Activated naive CD8-positive, alpha-beta T cell treated with anti-CD3 and anti-CD28 coated beads for 36 hours (primary cell): ENCODE results near the gene PUM2. TPM values are rescaled to one million over a fixed set of nuclear protein-coding genes. Genes with fewer than 3 reads are reported as not detected.

ENCODE experiments used
- DNase-seq: peaks from one replicate; pipeline ENCODE4 v3.0.0; 2021
- H3K27ac Mint-ChIP-seq: one replicate; pipeline ENCODE4 v1.8.0; 2022; ENCODE audit warnings: mild to moderate bottlenecking, moderate library complexity, mixed read lengths
- H3K27me3 Mint-ChIP-seq: one replicate; pipeline ENCODE4 v1.8.0; 2022; ENCODE audit warnings: mild to moderate bottlenecking, mixed read lengths
- H3K36me3 Mint-ChIP-seq: one replicate; pipeline ENCODE4 v1.8.0; 2021; ENCODE audit warnings: mild to moderate bottlenecking, mixed read lengths
- H3K4me1 Mint-ChIP-seq: one replicate; pipeline ENCODE4 v1.8.0; 2021; ENCODE audit warnings: mixed read lengths
- H3K4me3 Mint-ChIP-seq: one replicate; pipeline ENCODE4 v1.8.0; 2022; ENCODE audit warnings: mild to moderate bottlenecking, moderate library complexity, mixed read lengths
- H3K9me3 Mint-ChIP-seq: one replicate; pipeline ENCODE4 v1.8.0; 2022; ENCODE audit warnings: mixed read lengths
- total RNA-seq, 2 experiments: library from RNA; stranded (reverse); gene quantifications; one replicate each; pipeline ENCODE4 v1.2.3, GENCODE V29; 2021

PUM2 gene
- total RNA-seq, 2 experiments from 2014 or later, result 107 to 108 TPM

GRCh38 chr2:20226152-20226545 lies 124.5 kb downstream of the PUM2 start:
- H3K9me3 Mint-ChIP-seq, result no peaks in the 10 kb centered on the region
- H3K4me1 Mint-ChIP-seq, result peaks cover 4% of the 10 kb centered on the region
- peaks cover 54% of the 10 kb centered on the region for H3K27me3 Mint-ChIP-seq
- peak overlapping the region; percentile 34 for H3K4me3 Mint-ChIP-seq
- no peak for DNase-seq
- no peaks in the 10 kb centered on the region for H3K36me3 Mint-ChIP-seq
- H3K27ac Mint-ChIP-seq, result no peak overlapping the region

GRCh38 chr2:20225294-20226151 lies 125.1 kb downstream of the PUM2 start:
- DNase-seq, result peak; percentile 46
- peak overlapping the region; percentile 42 for H3K4me3 Mint-ChIP-seq
- no peaks in the 10 kb centered on the region for H3K9me3 Mint-ChIP-seq
- no peak overlapping the region for H3K27ac Mint-ChIP-seq
- peaks cover 4% of the 10 kb centered on the region for H3K4me1 Mint-ChIP-seq
- H3K36me3 Mint-ChIP-seq, result no peaks in the 10 kb centered on the region
- H3K27me3 Mint-ChIP-seq, result peaks cover 60% of the 10 kb centered on the region

- Mint-ChIP-seq H3K4me3 (peak within 1 kb of the TSS; percentile 42), H3K4me1 (peaks cover 4% of the 10 kb centered on the region), H3K27me3 (peaks cover 66% of the 10 kb centered on the region), H3K27ac (no peak within 1 kb of the TSS), H3K9me3 (no peaks in the 10 kb centered on the region), H3K36me3 (no peaks in the 10 kb centered on the region)
- peak; percentile 31 for DNase-seq
Observed at GRCh38 chr2:20224716-20225293, 125.8 kb downstream of the PUM2 start, which contains the start of gene SDC1. Gene SDC1 (minus strand): TSS chr2:20225130. CDS start chr2:20224867, 263 bp downstream.

- DNase-seq, result peak; percentile 30
- H3K9me3 Mint-ChIP-seq, result no peaks in the 10 kb centered on the region
Observed at GRCh38 chr2:20224164-20224715, 126.4 kb downstream of the PUM2 start.

GRCh38 chr2:20223407-20224163 lies 127.1 kb downstream of the PUM2 start:
- Mint-ChIP-seq H3K9me3 (no peaks in the 10 kb centered on the region), H3K27ac (no peak overlapping the region), H3K4me1 (peaks cover 4% of the 10 kb centered on the region), H3K27me3 (peaks cover 57% of the 10 kb centered on the region), H3K4me3 (no peak overlapping the region), H3K36me3 (no peaks in the 10 kb centered on the region)
- peak; percentile 23 for DNase-seq

More at GRCh38 chr2:20224164-20224715, 126.4 kb downstream of the PUM2 start:
- Mint-ChIP-seq H3K36me3 (no peaks in the 10 kb centered on the region), H3K4me1 (peaks cover 4% of the 10 kb centered on the region), H3K27me3 (peaks cover 62% of the 10 kb centered on the region), H3K27ac (no peak overlapping the region), H3K4me3 (no peak overlapping the region)

- Mint-ChIP-seq H3K9me3 (no peaks in the 10 kb centered on the region), H3K27ac (no peak overlapping the region), H3K27me3 (peaks cover 60% of the 10 kb centered on the region), H3K4me1 (peaks cover 4% of the 10 kb centered on the region), H3K36me3 (no peaks in the 10 kb centered on the region), H3K4me3 (peak overlapping the region; percentile 19)
- no peak for DNase-seq
Observed at GRCh38 chr2:20222769-20223406, 127.8 kb downstream of the PUM2 start.

GRCh38 chr2:20222014-20222768 lies 128.5 kb downstream of the PUM2 start:
- no peaks in the 10 kb centered on the region for H3K36me3 Mint-ChIP-seq
- no peaks in the 10 kb centered on the region for H3K9me3 Mint-ChIP-seq
- H3K27ac Mint-ChIP-seq, result no peak overlapping the region
- DNase-seq, result no peak
- peaks cover 4% of the 10 kb centered on the region for H3K4me1 Mint-ChIP-seq
- peaks cover 54% of the 10 kb centered on the region for H3K27me3 Mint-ChIP-seq
- no peak overlapping the region for H3K4me3 Mint-ChIP-seq

- no peaks in the 10 kb centered on the region for H3K9me3 Mint-ChIP-seq
- H3K4me3 Mint-ChIP-seq, result no peak overlapping the region
- H3K4me1 Mint-ChIP-seq, result peaks cover 4% of the 10 kb centered on the region
- no peaks in the 10 kb centered on the region for H3K36me3 Mint-ChIP-seq
- no peak for DNase-seq
- H3K27me3 Mint-ChIP-seq, result peaks cover 51% of the 10 kb centered on the region
- no peak overlapping the region for H3K27ac Mint-ChIP-seq
Observed at GRCh38 chr2:20221555-20221973, 129.1 kb downstream of the PUM2 start.

- no peaks in the 10 kb centered on the region for H3K36me3 Mint-ChIP-seq
- no peaks in the 10 kb centered on the region for H3K9me3 Mint-ChIP-seq
- no peak overlapping the region for H3K27ac Mint-ChIP-seq
- no peak for DNase-seq
- H3K4me3 Mint-ChIP-seq, result no peak overlapping the region
- H3K27me3 Mint-ChIP-seq, result peaks cover 45% of the 10 kb centered on the region
- peaks cover 4% of the 10 kb centered on the region for H3K4me1 Mint-ChIP-seq
Observed at GRCh38 chr2:20220806-20221554, 129.7 kb downstream of the PUM2 start.

GRCh38 chr2:20219763-20220380 lies 130.8 kb downstream of the PUM2 start:
- Mint-ChIP-seq H3K9me3 (no peaks in the 10 kb centered on the region), H3K36me3 (no peaks in the 10 kb centered on the region), H3K27me3 (peaks cover 37% of the 10 kb centered on the region), H3K4me1 (no peaks in the 10 kb centered on the region), H3K27ac (no peak overlapping the region), H3K4me3 (no peak overlapping the region)
- no peak for DNase-seq

GRCh38 chr2:20218331-20219320 lies 132.0 kb downstream of the PUM2 start:
- H3K4me1 Mint-ChIP-seq, result no peaks in the 10 kb centered on the region
- no peak for DNase-seq
- H3K27me3 Mint-ChIP-seq, result peaks cover 37% of the 10 kb centered on the region
- no peaks in the 10 kb centered on the region for H3K9me3 Mint-ChIP-seq
- H3K36me3 Mint-ChIP-seq, result no peaks in the 10 kb centered on the region
- no peak overlapping the region for H3K27ac Mint-ChIP-seq
- H3K4me3 Mint-ChIP-seq, result no peak overlapping the region
